ENCODE measurements around the gene TAF1D.

Gene TAF1D

GRCh38 chr11:93717501-93717900 lies 23.8 kb downstream of the TAF1D start:
- H3K36me3 Mint-ChIP-seq: peaks cover 79% of the 10 kb centered on the region
- H3K9me3 Mint-ChIP-seq: peaks cover 7% of the 10 kb centered on the region
- peaks cover 44% of the 10 kb centered on the region for H3K4me1 Mint-ChIP-seq
- ATAC-seq: no peak
- H3K27me3 Mint-ChIP-seq: no peaks in the 10 kb centered on the region
- peak overlapping the region; percentile 95 for H3K27ac Mint-ChIP-seq
- H3K4me3 Mint-ChIP-seq: no peak overlapping the region

GRCh38 chr11:93715797-93716396 lies 25.4 kb downstream of the TAF1D start:
- peak overlapping the region; percentile 57 for H3K27ac Mint-ChIP-seq
- ATAC-seq: no peak
- H3K36me3 Mint-ChIP-seq: peaks cover 79% of the 10 kb centered on the region
- H3K27me3 Mint-ChIP-seq: no peaks in the 10 kb centered on the region
- peaks cover 44% of the 10 kb centered on the region for H3K4me1 Mint-ChIP-seq
- no peak overlapping the region for H3K4me3 Mint-ChIP-seq
- peaks cover 12% of the 10 kb centered on the region for H3K9me3 Mint-ChIP-seq

- Mint-ChIP-seq H3K9me3 (peaks cover 32% of the 10 kb centered on the region), H3K4me3 (no peak overlapping the region), H3K27me3 (no peaks in the 10 kb centered on the region), H3K27ac (peak overlapping the region; percentile 31), H3K36me3 (peaks cover 97% of the 10 kb centered on the region), H3K4me1 (peaks cover 26% of the 10 kb centered on the region)
- no peak for ATAC-seq
Observed at GRCh38 chr11:93712678-93713077, 28.6 kb downstream of the TAF1D start.

GRCh38 chr11:93710239-93710638 lies 31.1 kb downstream of the TAF1D start:
- H3K36me3 Mint-ChIP-seq: peaks cover 89% of the 10 kb centered on the region
- no peak overlapping the region for H3K27ac Mint-ChIP-seq
- peaks cover 28% of the 10 kb centered on the region for H3K9me3 Mint-ChIP-seq
- H3K4me3 Mint-ChIP-seq: no peak overlapping the region
- H3K27me3 Mint-ChIP-seq: no peaks in the 10 kb centered on the region
- peaks cover 11% of the 10 kb centered on the region for H3K4me1 Mint-ChIP-seq
- ATAC-seq: no peak

- Mint-ChIP-seq H3K4me1 (no peaks in the 10 kb centered on the region), H3K9me3 (peaks cover 8% of the 10 kb centered on the region), H3K27ac (no peak overlapping the region), H3K4me3 (no peak overlapping the region), H3K27me3 (no peaks in the 10 kb centered on the region), H3K36me3 (peaks cover 73% of the 10 kb centered on the region)
- ATAC-seq: no peak
Observed at GRCh38 chr11:93704237-93704636, 37.1 kb downstream of the TAF1D start.

GRCh38 chr11:93700830-93701229 lies 40.5 kb downstream of the TAF1D start:
- Mint-ChIP-seq H3K9me3 (no peaks in the 10 kb centered on the region), H3K27me3 (no peaks in the 10 kb centered on the region), H3K36me3 (peaks cover 79% of the 10 kb centered on the region), H3K27ac (no peak overlapping the region), H3K4me1 (no peaks in the 10 kb centered on the region), H3K4me3 (no peak overlapping the region)
- no peak for ATAC-seq

- Mint-ChIP-seq H3K27ac (no peak overlapping the region), H3K27me3 (no peaks in the 10 kb centered on the region), H3K36me3 (peaks cover 65% of the 10 kb centered on the region), H3K4me3 (no peak overlapping the region), H3K4me1 (no peaks in the 10 kb centered on the region), H3K9me3 (no peaks in the 10 kb centered on the region)
- no peak for ATAC-seq
Observed at GRCh38 chr11:93697611-93698010, 43.7 kb downstream of the TAF1D start.

- ATAC-seq: no peak
- H3K36me3 Mint-ChIP-seq: peaks cover 63% of the 10 kb centered on the region
Observed at GRCh38 chr11:93694557-93694956, 46.7 kb downstream of the TAF1D start.

GRCh38 chr11:93694109-93694508 lies 47.2 kb downstream of the TAF1D start:
- peaks cover 63% of the 10 kb centered on the region for H3K36me3 Mint-ChIP-seq
- H3K4me1 Mint-ChIP-seq: peaks cover 6% of the 10 kb centered on the region
- H3K27me3 Mint-ChIP-seq: no peaks in the 10 kb centered on the region
- no peak for ATAC-seq
- H3K9me3 Mint-ChIP-seq: no peaks in the 10 kb centered on the region
- H3K4me3 Mint-ChIP-seq: no peak overlapping the region
- H3K27ac Mint-ChIP-seq: no peak overlapping the region

More at GRCh38 chr11:93694557-93694956, 46.7 kb downstream of the TAF1D start:
- Mint-ChIP-seq H3K9me3 (no peaks in the 10 kb centered on the region), H3K27ac (no peak overlapping the region), H3K27me3 (no peaks in the 10 kb centered on the region), H3K4me1 (peaks cover 1% of the 10 kb centered on the region), H3K4me3 (no peak overlapping the region)

- peaks cover 12% of the 10 kb centered on the region for H3K4me1 Mint-ChIP-seq
- H3K9me3 Mint-ChIP-seq: no peaks in the 10 kb centered on the region
- no peak overlapping the region for H3K4me3 Mint-ChIP-seq
- no peaks in the 10 kb centered on the region for H3K27me3 Mint-ChIP-seq
- peaks cover 61% of the 10 kb centered on the region for H3K36me3 Mint-ChIP-seq
- peak; percentile 66 for ATAC-seq
- peak overlapping the region; percentile 17 for H3K27ac Mint-ChIP-seq
Observed at GRCh38 chr11:93689240-93689639, 52.1 kb downstream of the TAF1D start.

- ATAC-seq: no peak
- H3K4me3 Mint-ChIP-seq: no peak overlapping the region
- no peaks in the 10 kb centered on the region for H3K27me3 Mint-ChIP-seq
- peaks cover 74% of the 10 kb centered on the region for H3K36me3 Mint-ChIP-seq
- no peaks in the 10 kb centered on the region for H3K9me3 Mint-ChIP-seq
- peaks cover 12% of the 10 kb centered on the region for H3K4me1 Mint-ChIP-seq
- no peak overlapping the region for H3K27ac Mint-ChIP-seq
Observed at GRCh38 chr11:93686812-93687211, 54.5 kb downstream of the TAF1D start.

GRCh38 chr11:93686226-93686625 lies 55.1 kb downstream of the TAF1D start:
- H3K4me3 Mint-ChIP-seq: no peak overlapping the region
- peaks cover 12% of the 10 kb centered on the region for H3K4me1 Mint-ChIP-seq
- no peaks in the 10 kb centered on the region for H3K27me3 Mint-ChIP-seq
- no peak for ATAC-seq
- H3K9me3 Mint-ChIP-seq: no peaks in the 10 kb centered on the region
- no peak overlapping the region for H3K27ac Mint-ChIP-seq
- peaks cover 71% of the 10 kb centered on the region for H3K36me3 Mint-ChIP-seq

Measured in stimulated activated memory B cell treated with anti-CD40 and anti-IgM and Interleukin-4, amounts not matched to agents 10 μg/mL and 1 μg/mL and 100 μg/mL, for 72 hours (primary cell).